ENCODE results near the gene PITPNC1.

Gene PITPNC1

GRCh38 chr17:67521775-67522069 is 144.6 kb downstream of the PITPNC1 start:
- H3K36me3 ChIP-seq (ENCODE audit: control insufficient read depth, insufficient read depth, low read length): no peaks in the 10 kb centered on the region; the same call in 1 of the 2 replicates
- DNase-seq (ENCODE audit: extremely low read depth, insufficient read length): no peak
- TF ChIP-seq, protein P1, sequence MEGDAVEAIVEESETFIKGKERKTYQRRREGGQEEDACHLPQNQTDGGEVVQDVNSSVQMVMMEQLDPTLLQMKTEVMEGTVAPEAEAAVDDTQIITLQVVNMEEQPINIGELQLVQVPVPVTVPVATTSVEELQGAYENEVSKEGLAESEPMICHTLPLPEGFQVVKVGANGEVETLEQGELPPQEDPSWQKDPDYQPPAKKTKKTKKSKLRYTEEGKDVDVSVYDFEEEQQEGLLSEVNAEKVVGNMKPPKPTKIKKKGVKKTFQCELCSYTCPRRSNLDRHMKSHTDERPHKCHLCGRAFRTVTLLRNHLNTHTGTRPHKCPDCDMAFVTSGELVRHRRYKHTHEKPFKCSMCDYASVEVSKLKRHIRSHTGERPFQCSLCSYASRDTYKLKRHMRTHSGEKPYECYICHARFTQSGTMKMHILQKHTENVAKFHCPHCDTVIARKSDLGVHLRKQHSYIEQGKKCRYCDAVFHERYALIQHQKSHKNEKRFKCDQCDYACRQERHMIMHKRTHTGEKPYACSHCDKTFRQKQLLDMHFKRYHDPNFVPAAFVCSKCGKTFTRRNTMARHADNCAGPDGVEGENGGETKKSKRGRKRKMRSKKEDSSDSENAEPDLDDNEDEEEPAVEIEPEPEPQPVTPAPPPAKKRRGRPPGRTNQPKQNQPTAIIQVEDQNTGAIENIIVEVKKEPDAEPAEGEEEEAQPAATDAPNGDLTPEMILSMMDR (IDR thresholded peaks at IDR 0.05; ENCODE audit: insufficient read depth, low read length, poor library complexity, severe bottlenecking): no peak
- no peaks in the 10 kb centered on the region; the same call in 1 of the 2 replicates for H3K27me3 ChIP-seq (replicated peaks; ENCODE audit: control insufficient read depth, insufficient read depth, low read length)
- no peak overlapping the region for H3K4me3 ChIP-seq (replicated peaks; ENCODE audit: low read depth, low read length)

DNA sequence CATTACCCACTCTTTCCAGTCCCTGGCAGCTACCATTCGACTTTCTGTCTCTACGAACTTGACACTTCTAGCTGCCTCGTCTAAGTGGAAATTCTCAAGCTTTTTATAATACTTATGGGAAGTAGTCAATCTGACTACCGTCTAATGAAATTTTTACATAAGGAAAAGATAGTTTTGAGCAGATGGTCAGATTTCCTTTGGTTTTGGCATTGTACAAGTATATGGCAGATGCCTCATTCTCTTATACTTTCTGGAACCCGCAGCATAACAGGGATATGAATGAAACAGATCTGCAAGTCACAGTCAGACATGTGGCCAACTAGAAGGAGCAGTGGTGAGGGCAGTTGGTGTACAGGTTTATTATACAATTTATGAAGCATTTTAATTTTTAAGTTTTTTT is 146.0 kb downstream of the PITPNC1 start:
- Histone ChIP-seq H3K36me3 (ENCODE audit: control insufficient read depth, insufficient read depth, low read length) (no peaks in the 10 kb centered on the region; the same call in 1 of the 2 replicates), H3K4me3 (replicated peaks; ENCODE audit: low read depth, low read length) (no peak overlapping the region), H3K27me3 (replicated peaks; ENCODE audit: control insufficient read depth, insufficient read depth, low read length) (no peaks in the 10 kb centered on the region; the same call in 1 of the 2 replicates)
- DNase-seq (ENCODE audit: extremely low read depth, insufficient read length): no peak
- TF ChIP-seq, protein P1 (IDR thresholded peaks at IDR 0.05; ENCODE audit: insufficient read depth, low read length, poor library complexity, severe bottlenecking): no peak

DNA sequence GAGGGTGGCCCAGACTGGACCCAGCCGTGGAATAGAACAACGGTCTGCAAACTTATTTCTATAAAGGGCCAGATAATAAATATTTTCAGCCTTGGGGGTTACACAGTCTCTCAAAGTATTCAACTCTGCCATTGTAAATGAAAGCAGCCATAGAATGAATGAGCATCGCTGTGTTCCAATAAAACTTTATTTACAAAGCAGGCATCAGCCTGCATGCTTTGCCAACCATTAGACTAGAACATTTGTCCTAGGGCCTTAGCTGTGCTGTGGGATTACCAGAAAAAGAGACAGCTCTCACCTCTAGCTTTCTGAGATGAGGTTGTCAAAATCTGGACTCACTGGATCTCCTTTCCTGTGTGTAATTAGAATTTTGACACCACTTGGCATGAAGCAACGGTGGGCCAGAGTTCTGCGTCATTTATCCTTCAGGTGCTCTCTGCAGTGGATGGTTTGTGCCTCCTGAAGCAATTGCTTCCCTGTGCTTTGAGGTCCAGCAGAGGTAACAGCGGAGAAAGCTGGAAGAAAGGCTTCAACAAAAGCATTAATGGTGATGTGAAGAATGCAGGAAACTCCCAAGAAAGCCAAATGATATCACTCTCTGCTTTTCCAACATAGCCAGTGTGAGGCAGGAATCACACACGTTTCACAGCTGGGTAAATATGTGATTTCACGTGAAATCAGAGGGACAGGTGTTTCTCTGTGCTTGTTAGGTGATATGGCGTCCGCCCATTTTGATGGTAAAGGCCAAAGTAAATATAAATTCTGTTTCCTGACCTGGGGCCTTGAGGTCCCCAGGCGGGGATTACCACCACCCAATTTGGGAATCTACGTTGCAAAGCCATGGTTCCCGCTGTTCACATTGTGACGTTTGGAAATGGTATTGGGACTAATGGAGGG is 148.4 kb downstream of the PITPNC1 start:
- Histone ChIP-seq H3K27me3 (replicated peaks; ENCODE audit: control insufficient read depth, insufficient read depth, low read length) (no peaks in the 10 kb centered on the region; the same call in 1 of the 2 replicates), H3K4me3 (replicated peaks; ENCODE audit: low read depth, low read length) (no peak overlapping the region), H3K36me3 (ENCODE audit: control insufficient read depth, insufficient read depth, low read length) (no peaks in the 10 kb centered on the region; the same call in 1 of the 2 replicates)
- no peak for DNase-seq (ENCODE audit: extremely low read depth, insufficient read length)
- TF ChIP-seq, protein P1 (IDR thresholded peaks at IDR 0.05; ENCODE audit: insufficient read depth, low read length, poor library complexity, severe bottlenecking): no peak

GRCh38 chr17:67526700-67527099 is 149.6 kb downstream of the PITPNC1 start:
- no peak for DNase-seq (ENCODE audit: extremely low read depth, insufficient read length)
- Histone ChIP-seq H3K4me3 (replicated peaks; ENCODE audit: low read depth, low read length) (no peak overlapping the region), H3K36me3 (ENCODE audit: control insufficient read depth, insufficient read depth, low read length) (no peaks in the 10 kb centered on the region; the same call in 1 of the 2 replicates), H3K27me3 (replicated peaks; ENCODE audit: control insufficient read depth, insufficient read depth, low read length) (no peaks in the 10 kb centered on the region; the same call in 1 of the 2 replicates)
- TF ChIP-seq, protein P1 (IDR thresholded peaks at IDR 0.05; ENCODE audit: insufficient read depth, low read length, poor library complexity, severe bottlenecking): no peak

- no peak overlapping the region for H3K4me3 ChIP-seq (replicated peaks; ENCODE audit: low read depth, low read length)
Observed at GRCh38 chr17:67528751-67529436, 151.8 kb downstream of the PITPNC1 start.

More at GRCh38 chr17:67528751-67529436, 151.8 kb downstream of the PITPNC1 start:
- TF ChIP-seq, protein P1 (IDR thresholded peaks at IDR 0.05; ENCODE audit: insufficient read depth, low read length, poor library complexity, severe bottlenecking): no peak
- Histone ChIP-seq H3K36me3 (ENCODE audit: control insufficient read depth, insufficient read depth, low read length) (no peaks in the 10 kb centered on the region; the same call in none of the 2 replicates), H3K27me3 (replicated peaks; ENCODE audit: control insufficient read depth, insufficient read depth, low read length) (no peaks in the 10 kb centered on the region; the same call in 1 of the 2 replicates)
- no peak for DNase-seq (ENCODE audit: extremely low read depth, insufficient read length)
